Fibroblast of lung (primary cell): Measurements from ENCODE around the gene GABRG1. TPM values are rescaled to one million over a fixed set of nuclear protein-coding genes. Genes with fewer than 3 reads are reported as not detected.

Source experiments
- DNase-seq, 2 donors: peaks; one replicate each; pipeline versions ENCODE4 v3.0.0 to v3.0.0-alpha.2; 2010; ENCODE audit warnings: low read depth in 2 of 2
- H2AFZ ChIP-seq: 2 replicates; pipeline ENCODE4 v1.5.1; 2012; ENCODE audit warnings: low read length, control low read depth, inconsistent platforms
- H3K27ac ChIP-seq: 2 replicates; pipeline ENCODE4 v1.5.1; 2011; ENCODE audit warnings: low read length, control low read depth; ENCODE audit not compliant: insufficient read depth
- H3K27me3 ChIP-seq: 2 replicates; pipeline ENCODE4 v1.5.1; 2011; ENCODE audit warnings: mild to moderate bottlenecking, low read length; ENCODE audit not compliant: control insufficient read depth, insufficient read depth
- H3K36me3 ChIP-seq: 2 replicates; pipeline ENCODE4 v1.5.1; 2011; ENCODE audit warnings: low read length; ENCODE audit not compliant: control insufficient read depth, insufficient read depth
- H3K4me1 ChIP-seq: 2 replicates; pipeline ENCODE4 v1.5.1; 2011; ENCODE audit warnings: low read length; ENCODE audit not compliant: control insufficient read depth, insufficient read depth; ENCODE audit errors: extremely low read depth
- H3K4me2 ChIP-seq: 2 replicates; pipeline ENCODE4 v1.5.1; 2011; ENCODE audit warnings: low read length, control low read depth; ENCODE audit not compliant: insufficient read depth; ENCODE audit errors: extremely low read depth
- H3K4me3 ChIP-seq, 4 experiments: fragments of 200-600 bp in 1 of 4; sonication (generic) in 1 of 4; replicated peaks in 1 of 4; 2 replicates each; pipeline ENCODE4 v1.5.1; 2011 to 2016; ENCODE audit warnings: low read length in 4 of 4, low read depth in 3 of 4, mild to moderate bottlenecking in 3 of 4, control low read depth in 2 of 4, inconsistent platforms in 1 of 4, mixed read lengths in 1 of 4; ENCODE audit not compliant: insufficient read depth in 1 of 4; ENCODE audit errors: control extremely low read depth in 1 of 4
- H3K79me2 ChIP-seq: 2 replicates; pipeline ENCODE4 v1.5.1; 2012; ENCODE audit warnings: mild to moderate bottlenecking, low read length, inconsistent platforms; ENCODE audit not compliant: control insufficient read depth, insufficient read depth
- H3K9ac ChIP-seq: 2 replicates; pipeline ENCODE4 v1.5.1; 2011; ENCODE audit warnings: mild to moderate bottlenecking, low read length, control low read depth; ENCODE audit not compliant: insufficient read depth
- H3K9me3 ChIP-seq: 2 replicates; pipeline ENCODE4 v1.5.1; 2012; ENCODE audit warnings: low read depth, low read length; ENCODE audit not compliant: control insufficient read depth, insufficient read depth
- H4K20me1 ChIP-seq: 2 replicates; pipeline ENCODE4 v1.5.1; 2011; ENCODE audit warnings: low read length; ENCODE audit not compliant: control insufficient read depth, insufficient read depth; ENCODE audit errors: extremely low read depth
- EZH2 ChIP-seq: IDR thresholded peaks from 2 replicates; pipeline ENCODE4 v1.5.1; 2012; ENCODE audit warnings: low read length, control low read depth, mild to moderate bottlenecking; ENCODE audit errors: missing control alignments
- polyA plus RNA-seq, 2 donors: library from polyadenylated mRNA; depleted of rRNA in 1 of 2; stranded (reverse) in 1 of 2; unstranded in 1 of 2; fragments of >200 nt; gene quantifications; 2 replicates each; pipeline ENCODE4 v1.2.1, GENCODE V29; 2011 to 2012; ENCODE audit warnings: missing spikeins in 1 of 2
- total RNA-seq: library from RNA; depleted of rRNA; stranded (reverse); fragments of >200 nt; gene quantifications from 2 replicates; pipeline ENCODE4 v1.2.1, GENCODE V29; 2014
- TF ChIP-seq, protein P1 (sequence below), 2 donors: IDR thresholded peaks in 1 of 2; conservative IDR thresholded peaks in 1 of 2; 1 replicate in 1 of 2; 2 replicates in 1 of 2; pipeline ENCODE4 v1.5.1; 2011 to 2012; ENCODE audit warnings: low read length in 2 of 2, control low read depth in 1 of 2, inconsistent platforms in 1 of 2, low read depth in 1 of 2, mild to moderate bottlenecking in 1 of 2

Gene GABRG1
- total and polyA plus RNA-seq, 2 donors (not counting 1 experiment from before 2014, with no cell fraction given): not detected

DNA sequence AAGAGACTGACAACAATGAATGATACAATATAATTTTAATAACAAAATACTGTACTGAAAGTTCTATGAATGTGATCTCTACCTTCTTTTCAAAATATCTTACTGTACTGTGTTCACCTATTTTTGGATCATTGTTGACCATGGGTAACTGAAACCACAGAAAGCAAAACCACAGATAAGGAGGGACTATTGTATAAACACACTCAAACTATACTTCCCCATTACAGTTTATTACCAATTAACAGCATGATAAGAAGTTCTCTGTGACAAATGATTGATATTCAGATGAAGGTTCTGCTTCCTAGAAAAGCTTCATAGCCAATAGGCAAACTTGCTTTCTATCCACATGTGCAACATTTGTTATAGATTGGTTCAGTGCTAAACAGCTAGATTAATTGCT is 50.1 kb downstream of the GABRG1 start:
- no peak overlapping the region for H3K4me3 ChIP-seq
- no peak overlapping the region for H3K4me2 ChIP-seq
- H3K27ac ChIP-seq: no peak overlapping the region
- no peaks in the 10 kb centered on the region for H3K4me1 ChIP-seq
- H2AFZ ChIP-seq: no peak overlapping the region
- no peaks in the 10 kb centered on the region for H3K9me3 ChIP-seq
- TF ChIP-seq EZH2: no peak
- TF ChIP-seq, protein P1, sequence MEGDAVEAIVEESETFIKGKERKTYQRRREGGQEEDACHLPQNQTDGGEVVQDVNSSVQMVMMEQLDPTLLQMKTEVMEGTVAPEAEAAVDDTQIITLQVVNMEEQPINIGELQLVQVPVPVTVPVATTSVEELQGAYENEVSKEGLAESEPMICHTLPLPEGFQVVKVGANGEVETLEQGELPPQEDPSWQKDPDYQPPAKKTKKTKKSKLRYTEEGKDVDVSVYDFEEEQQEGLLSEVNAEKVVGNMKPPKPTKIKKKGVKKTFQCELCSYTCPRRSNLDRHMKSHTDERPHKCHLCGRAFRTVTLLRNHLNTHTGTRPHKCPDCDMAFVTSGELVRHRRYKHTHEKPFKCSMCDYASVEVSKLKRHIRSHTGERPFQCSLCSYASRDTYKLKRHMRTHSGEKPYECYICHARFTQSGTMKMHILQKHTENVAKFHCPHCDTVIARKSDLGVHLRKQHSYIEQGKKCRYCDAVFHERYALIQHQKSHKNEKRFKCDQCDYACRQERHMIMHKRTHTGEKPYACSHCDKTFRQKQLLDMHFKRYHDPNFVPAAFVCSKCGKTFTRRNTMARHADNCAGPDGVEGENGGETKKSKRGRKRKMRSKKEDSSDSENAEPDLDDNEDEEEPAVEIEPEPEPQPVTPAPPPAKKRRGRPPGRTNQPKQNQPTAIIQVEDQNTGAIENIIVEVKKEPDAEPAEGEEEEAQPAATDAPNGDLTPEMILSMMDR (conservative IDR thresholded peaks at IDR 0.05 in 1 of 2, IDR thresholded peaks at IDR 0.05 in 1 of 2; ENCODE audit: low read depth in 1 of 2, low read length in 2 of 2): no peak
- H3K9ac ChIP-seq: no peak overlapping the region
- H4K20me1 ChIP-seq: no peaks in the 10 kb centered on the region
- no peaks in the 10 kb centered on the region for H3K36me3 ChIP-seq
- DNase-seq: no peak
- no peaks in the 10 kb centered on the region for H3K27me3 ChIP-seq
- no peaks in the 10 kb centered on the region for H3K79me2 ChIP-seq

DNA sequence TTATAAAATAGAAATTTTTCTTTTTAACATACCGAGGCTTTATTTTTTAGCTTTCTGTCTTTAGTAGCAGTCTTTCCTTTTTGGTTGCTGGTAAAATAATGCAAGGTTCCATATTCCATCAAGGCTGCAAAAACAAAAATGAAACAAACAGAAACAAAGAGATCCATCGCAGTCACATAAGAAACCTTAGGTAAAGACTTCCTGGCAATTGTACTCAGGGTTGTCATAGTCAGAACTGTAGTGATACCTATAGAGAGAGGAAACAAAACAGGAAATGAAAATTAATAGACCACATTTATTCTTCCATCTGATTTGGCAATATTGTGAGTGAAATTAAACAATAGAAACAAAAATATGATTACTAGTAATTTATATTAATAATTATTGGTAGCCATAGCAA is 72.5 kb downstream of the GABRG1 start:
- no peak overlapping the region for H2AFZ ChIP-seq
- H3K27ac ChIP-seq: no peak overlapping the region
- H3K9me3 ChIP-seq: no peaks in the 10 kb centered on the region
- H4K20me1 ChIP-seq: no peaks in the 10 kb centered on the region
- H3K4me2 ChIP-seq: no peak overlapping the region
- no peak for DNase-seq
- no peak overlapping the region for H3K4me3 ChIP-seq
- no peaks in the 10 kb centered on the region for H3K27me3 ChIP-seq
- no peaks in the 10 kb centered on the region for H3K36me3 ChIP-seq
- H3K9ac ChIP-seq: no peak overlapping the region
- TF ChIP-seq, protein P1 (conservative IDR thresholded peaks at IDR 0.05 in 1 of 2, IDR thresholded peaks at IDR 0.05 in 1 of 2; ENCODE audit: low read depth in 1 of 2, low read length in 2 of 2): no peak
- TF ChIP-seq EZH2: no peak
- no peaks in the 10 kb centered on the region for H3K4me1 ChIP-seq
- no peaks in the 10 kb centered on the region for H3K79me2 ChIP-seq

DNA sequence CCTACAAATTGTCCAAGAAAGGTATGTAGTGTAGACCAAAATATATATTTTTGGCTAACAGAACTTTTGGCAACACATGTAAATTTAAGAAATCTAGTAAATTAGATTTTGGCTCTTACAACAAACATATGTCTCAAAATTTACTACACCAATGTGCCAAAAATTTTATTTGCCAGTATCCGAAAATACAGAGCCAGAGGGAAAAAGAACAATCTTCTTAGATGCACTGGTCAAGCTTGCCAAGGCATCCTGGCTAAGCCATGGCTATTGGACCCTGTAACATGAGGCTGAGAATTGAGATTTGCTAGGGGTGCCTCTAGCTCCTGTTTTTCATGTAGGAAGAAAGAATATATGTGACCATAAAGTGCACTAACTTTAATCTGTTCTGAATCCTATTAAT is 91.8 kb downstream of the GABRG1 start:
- no peaks in the 10 kb centered on the region for H4K20me1 ChIP-seq
- no peak overlapping the region for H3K4me3 ChIP-seq
- H3K9ac ChIP-seq: no peak overlapping the region
- H3K36me3 ChIP-seq: no peaks in the 10 kb centered on the region
- no peak overlapping the region for H3K27ac ChIP-seq
- H2AFZ ChIP-seq: no peak overlapping the region
- no peaks in the 10 kb centered on the region for H3K9me3 ChIP-seq
- no peak for DNase-seq
- H3K4me1 ChIP-seq: no peaks in the 10 kb centered on the region
- no peaks in the 10 kb centered on the region for H3K79me2 ChIP-seq
- no peak overlapping the region for H3K4me2 ChIP-seq
- no peak for TF ChIP-seq EZH2
- TF ChIP-seq, protein P1 (conservative IDR thresholded peaks at IDR 0.05 in 1 of 2, IDR thresholded peaks at IDR 0.05 in 1 of 2; ENCODE audit: low read depth in 1 of 2, low read length in 2 of 2): no peak
- no peaks in the 10 kb centered on the region for H3K27me3 ChIP-seq
